Trophoblast cell (in vitro differentiated cells and primary cell): ENCODE measurements around the gene RALA.
"Not testable (repeated sequence)": the region's sequence is repeated elsewhere in the genome, so short reads cannot be mapped to it uniquely, and the experiment has no call there.

Experiments
- DNase-seq, 2 donors: peaks; one replicate each; pipeline ENCODE4 v3.0.0-alpha.2; 2016
- H2AFZ ChIP-seq: 2 replicates; pipeline ENCODE4 v1.6.1; 2013; ENCODE audit warnings: low read length, moderate library complexity, mild to moderate bottlenecking; ENCODE audit not compliant: insufficient read depth, poor library complexity
- H2AK5ac ChIP-seq: 2 replicates; pipeline ENCODE4 v1.6.1; 2013; ENCODE audit warnings: mild to moderate bottlenecking, low read length
- H2BK120ac ChIP-seq: 2 replicates; pipeline ENCODE4 v1.6.1; 2013; ENCODE audit warnings: low read length, mild to moderate bottlenecking, moderate library complexity; ENCODE audit not compliant: insufficient read depth, poor library complexity
- H2BK12ac ChIP-seq: 2 replicates; pipeline ENCODE4 v1.6.1; 2013; ENCODE audit warnings: mild to moderate bottlenecking, low read length, moderate library complexity
- H2BK5ac ChIP-seq: 2 replicates; pipeline ENCODE4 v1.6.1; 2013; ENCODE audit warnings: low read length, low read depth, moderate library complexity, mild to moderate bottlenecking; ENCODE audit not compliant: poor library complexity
- H3K14ac ChIP-seq: 2 replicates; pipeline ENCODE4 v1.6.1; 2013; ENCODE audit warnings: mild to moderate bottlenecking, low read length
- H3K18ac ChIP-seq: 2 replicates; pipeline ENCODE4 v1.6.1; 2013; ENCODE audit warnings: mild to moderate bottlenecking, low read length
- H3K23ac ChIP-seq: 2 replicates; pipeline ENCODE4 v1.6.1; 2013; ENCODE audit warnings: low read length
- H3K27ac ChIP-seq: 2 replicates; pipeline ENCODE4 v1.5.1; 2013; ENCODE audit warnings: low read depth, mild to moderate bottlenecking, inconsistent platforms, low read length, moderate library complexity
- H3K27me3 ChIP-seq: 2 replicates; pipeline ENCODE4 v1.6.1; 2013; ENCODE audit warnings: inconsistent platforms, mild to moderate bottlenecking, low read length, moderate library complexity; ENCODE audit not compliant: insufficient read depth
- H3K36me3 ChIP-seq, 2 experiments: 1 replicate in 1 of 2; 2 replicates in 1 of 2; pipeline ENCODE4 v1.6.1; 2013; ENCODE audit warnings: low read length in 2 of 2, mild to moderate bottlenecking in 2 of 2, moderate library complexity in 1 of 2; ENCODE audit not compliant: insufficient read depth in 2 of 2, control insufficient read depth in 1 of 2
- H3K4ac ChIP-seq: 2 replicates; pipeline ENCODE4 v1.6.1; 2013; ENCODE audit warnings: low read depth, mild to moderate bottlenecking, low read length, moderate library complexity
- H3K4me1 ChIP-seq, 2 experiments: 1 replicate in 1 of 2; 2 replicates in 1 of 2; pipeline ENCODE4 v1.6.1; 2013; ENCODE audit warnings: low read length in 2 of 2, mild to moderate bottlenecking in 2 of 2, moderate library complexity in 1 of 2; ENCODE audit not compliant: insufficient read depth in 2 of 2, control insufficient read depth in 1 of 2
- H3K4me2 ChIP-seq: 2 replicates; pipeline ENCODE4 v1.6.1; 2013; ENCODE audit warnings: inconsistent platforms, mild to moderate bottlenecking, low read length, moderate library complexity
- H3K4me3 ChIP-seq: 2 replicates; pipeline ENCODE4 v1.5.1; 2013; ENCODE audit warnings: mild to moderate bottlenecking, low read depth, low read length, inconsistent platforms
- H3K79me1 ChIP-seq: one replicate; pipeline ENCODE4 v1.6.1; 2013; ENCODE audit warnings: low read length
- H3K79me2 ChIP-seq: 2 replicates; pipeline ENCODE4 v1.6.1; 2013; ENCODE audit warnings: low read length, mild to moderate bottlenecking; ENCODE audit not compliant: control insufficient read depth, insufficient read depth, poor library complexity
- H3K9ac ChIP-seq: 2 replicates; pipeline ENCODE4 v1.6.1; 2013; ENCODE audit warnings: mild to moderate bottlenecking, low read length
- H3K9me3 ChIP-seq: 2 replicates; pipeline ENCODE4 v1.6.1; 2013; ENCODE audit warnings: low read depth, mild to moderate bottlenecking, control low read depth, inconsistent platforms, low read length; ENCODE audit not compliant: insufficient read depth
- H4K12ac ChIP-seq: 2 replicates; pipeline ENCODE4 v1.6.1; 2013; ENCODE audit warnings: low read depth, mild to moderate bottlenecking, low read length, moderate library complexity
- H4K8ac ChIP-seq: 2 replicates; pipeline ENCODE4 v1.6.1; 2013; ENCODE audit warnings: low read depth, mild to moderate bottlenecking, low read length, moderate library complexity
- H4K91ac ChIP-seq: one replicate; pipeline ENCODE4 v1.6.1; 2013; ENCODE audit warnings: low read depth, mild to moderate bottlenecking, low read length, moderate library complexity
- WGBS: extraction: QIAGEN DNeasy Blood & Tissue Kit; methylation state at CpG from one replicate; pipeline ENCODE4 v1.1.7; 2013; ENCODE audit warnings: missing lambda C conversion rate; ENCODE audit not compliant: insufficient read length, insufficient coverage; ENCODE audit errors: extremely low coverage; 5-methylcytosine and 5-hydroxymethylcytosine counted together

RALA gene

DNA sequence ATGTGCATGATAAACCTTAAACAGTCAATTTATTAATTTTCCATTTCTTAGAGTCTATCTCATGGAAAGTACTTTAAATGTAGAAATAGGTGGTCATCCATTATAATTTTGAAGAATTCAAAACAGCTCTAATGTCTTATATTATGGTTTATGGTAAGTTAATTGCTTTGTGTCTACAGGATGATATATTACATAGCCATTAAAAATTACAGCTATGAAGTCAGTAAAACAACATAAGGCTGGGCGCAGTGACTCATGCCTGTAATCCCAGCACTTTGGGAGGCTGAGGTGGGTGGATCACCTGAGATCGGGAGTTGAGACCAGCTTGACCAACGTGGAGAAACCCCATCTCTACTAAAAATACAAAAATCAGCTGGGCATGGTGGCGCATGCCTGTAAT, 44.9 kb downstream of the RALA start:
- H3K9me3 ChIP-seq, H2AFZ ChIP-seq, H4K12ac ChIP-seq, H2AK5ac ChIP-seq, H3K4me2 ChIP-seq, H3K4me1 ChIP-seq, H2BK120ac ChIP-seq, H3K23ac ChIP-seq, H3K79me2 ChIP-seq, H4K91ac ChIP-seq, DNase-seq, H3K4ac ChIP-seq, H3K36me3 ChIP-seq, H3K9ac ChIP-seq, H3K27ac ChIP-seq, H3K4me3 ChIP-seq, H3K14ac ChIP-seq, H4K8ac ChIP-seq, H2BK12ac ChIP-seq, H3K79me1 ChIP-seq, H2BK5ac ChIP-seq, H3K18ac ChIP-seq, H3K27me3 ChIP-seq: not testable (repeated sequence)
- no CpG with 5 or more reads among the region's 4 CpGs for WGBS

DNA sequence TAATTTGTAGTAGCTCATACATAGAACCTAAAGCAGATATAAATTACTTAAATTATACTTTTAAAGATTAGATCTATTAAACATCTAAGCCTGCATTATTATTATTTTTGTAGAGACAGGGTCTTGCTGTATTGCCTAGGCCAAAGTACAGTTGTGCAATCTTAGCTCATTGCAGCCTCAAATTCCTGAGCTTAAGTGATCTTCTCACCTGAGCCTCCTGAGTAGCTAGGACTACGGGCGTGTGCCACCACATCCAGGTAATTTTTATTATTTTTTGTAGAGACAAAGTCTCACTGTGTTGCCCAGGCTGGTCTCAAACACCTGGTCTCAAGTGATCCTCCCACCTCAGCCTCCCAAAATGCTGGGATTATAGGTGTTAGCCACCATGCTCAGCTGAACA, 46.7 kb downstream of the RALA start:
- no peaks in the 10 kb centered on the region for H3K9me3 ChIP-seq
- no peaks in the 10 kb centered on the region for H3K27me3 ChIP-seq
- DNase-seq, result peak in 1 of 2 donors; percentile 28
- H3K4me2 ChIP-seq, result no peak overlapping the region
- no peak overlapping the region for H3K9ac ChIP-seq
- no peak overlapping the region for H3K18ac ChIP-seq
- no peak overlapping the region for H2BK120ac ChIP-seq
- H3K4me1 ChIP-seq, result peaks cover 0 to 2% of the 10 kb centered on the region in 2 experiments
- no peak overlapping the region for H3K27ac ChIP-seq
- no CpG with 5 or more reads among the region's 2 CpGs for WGBS
- H3K79me2 ChIP-seq, result no peaks in the 10 kb centered on the region
- no peak overlapping the region for H3K14ac ChIP-seq
- no peak overlapping the region for H4K91ac ChIP-seq
- H2BK5ac ChIP-seq, result no peak overlapping the region
- H3K4ac ChIP-seq, result no peak overlapping the region
- H2AFZ ChIP-seq, result no peak overlapping the region
- no peak overlapping the region for H3K23ac ChIP-seq
- no peak overlapping the region for H4K12ac ChIP-seq
- H4K8ac ChIP-seq, result no peak overlapping the region
- H2BK12ac ChIP-seq, result no peak overlapping the region
- no peaks in the 10 kb centered on the region for H3K79me1 ChIP-seq
- no peak overlapping the region for H2AK5ac ChIP-seq
- H3K36me3 ChIP-seq, result no peaks in the 10 kb centered on the region
- H3K4me3 ChIP-seq, result no peak overlapping the region

DNA sequence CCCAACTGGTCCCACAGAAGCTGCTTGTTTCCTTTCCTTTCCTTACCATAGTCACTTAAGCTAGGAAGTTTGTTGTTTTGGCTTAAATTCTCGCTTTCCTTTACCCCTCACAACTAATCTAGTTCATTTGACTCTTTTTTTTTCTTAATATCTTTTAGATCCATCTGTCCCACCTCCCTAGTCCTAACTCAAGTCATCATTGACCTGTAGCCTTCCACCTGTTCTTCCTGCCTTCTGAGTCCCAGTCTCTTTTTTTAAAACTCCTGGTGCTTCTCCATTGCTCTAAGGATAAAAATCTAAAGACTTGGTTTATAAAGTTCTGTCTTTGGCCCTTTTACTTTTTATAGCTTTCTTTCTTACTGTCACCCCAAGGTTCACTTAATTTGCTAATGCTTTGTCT, 47.6 kb downstream of the RALA start:
- H3K4me2 ChIP-seq, result no peak overlapping the region
- no peak overlapping the region for H4K12ac ChIP-seq
- no peak overlapping the region for H2BK5ac ChIP-seq
- H4K91ac ChIP-seq, result no peak overlapping the region
- WGBS, result no CpG with 5 or more reads among the region's 1 CpG
- H3K4ac ChIP-seq, result no peak overlapping the region
- H3K14ac ChIP-seq, result no peak overlapping the region
- peaks cover 0 to 2% of the 10 kb centered on the region in 2 experiments for H3K4me1 ChIP-seq
- no peak overlapping the region for H2BK12ac ChIP-seq
- no peaks in the 10 kb centered on the region for H3K27me3 ChIP-seq
- H3K9me3 ChIP-seq, result no peaks in the 10 kb centered on the region
- H4K8ac ChIP-seq, result no peak overlapping the region
- no peak overlapping the region for H2BK120ac ChIP-seq
- no peak overlapping the region for H3K4me3 ChIP-seq
- no peak overlapping the region for H2AK5ac ChIP-seq
- H3K27ac ChIP-seq, result no peak overlapping the region
- H3K18ac ChIP-seq, result no peak overlapping the region
- no peaks in the 10 kb centered on the region for H3K79me2 ChIP-seq
- H3K23ac ChIP-seq, result no peak overlapping the region
- DNase-seq, result no peak
- no peaks in the 10 kb centered on the region for H3K79me1 ChIP-seq
- H2AFZ ChIP-seq, result no peak overlapping the region
- H3K9ac ChIP-seq, result no peak overlapping the region
- no peaks in the 10 kb centered on the region for H3K36me3 ChIP-seq

DNA sequence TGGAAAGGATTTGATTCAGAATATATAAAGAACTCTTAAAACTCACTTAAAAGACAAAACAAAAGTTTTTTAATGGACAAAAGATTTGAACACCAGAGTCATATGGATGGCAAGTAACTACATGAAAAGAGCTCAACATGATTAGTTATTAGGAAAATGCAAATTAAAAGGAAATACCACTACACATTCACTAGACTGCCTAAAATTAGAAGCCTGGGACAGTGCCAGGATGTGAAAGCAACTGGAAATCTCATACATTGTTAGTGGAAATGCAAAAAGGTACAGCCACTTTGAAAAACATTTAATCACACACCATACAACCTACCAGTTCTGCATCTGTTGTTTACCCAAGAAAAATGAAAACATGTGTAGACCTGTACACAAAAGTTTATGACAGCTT, 48.8 kb downstream of the RALA start:
- no peak for DNase-seq
- no peak overlapping the region for H3K14ac ChIP-seq
- H3K27ac ChIP-seq, result no peak overlapping the region
- no peak overlapping the region for H2BK120ac ChIP-seq
- no peak overlapping the region for H4K12ac ChIP-seq
- H3K9me3 ChIP-seq, result peaks cover 2% of the 10 kb centered on the region
- H3K36me3 ChIP-seq, result peaks cover 0 to 2% of the 10 kb centered on the region in 2 experiments
- no peak overlapping the region for H2BK5ac ChIP-seq
- no peak overlapping the region for H3K4me3 ChIP-seq
- no peak overlapping the region for H3K4ac ChIP-seq
- H2AK5ac ChIP-seq, result no peak overlapping the region
- no peak overlapping the region for H2AFZ ChIP-seq
- no peak overlapping the region for H3K18ac ChIP-seq
- peaks cover 0 to 2% of the 10 kb centered on the region in 2 experiments for H3K4me1 ChIP-seq
- H4K8ac ChIP-seq, result no peak overlapping the region
- H3K4me2 ChIP-seq, result no peak overlapping the region
- no peak overlapping the region for H4K91ac ChIP-seq
- no peak overlapping the region for H3K23ac ChIP-seq
- H3K9ac ChIP-seq, result no peak overlapping the region
- H3K27me3 ChIP-seq, result no peaks in the 10 kb centered on the region
- no peak overlapping the region for H2BK12ac ChIP-seq
- no peaks in the 10 kb centered on the region for H3K79me1 ChIP-seq
- no peaks in the 10 kb centered on the region for H3K79me2 ChIP-seq
